Ishikawa (cell line): ENCODE results near the gene FANCE.

Source experiments
- CREB1 ChIP-seq: IDR thresholded peaks from 2 replicates; pipeline ENCODE4 v1.6.1; 2012; ENCODE audit warnings: low read depth
- EP300 ChIP-seq: IDR thresholded peaks from 2 replicates; pipeline ENCODE4 v1.6.1; 2012; ENCODE audit warnings: borderline replicate concordance
- MAX ChIP-seq: IDR thresholded peaks from 2 replicates; pipeline ENCODE4 v1.6.1; 2012
- NFIC ChIP-seq: IDR thresholded peaks from 2 replicates; pipeline ENCODE4 v1.6.1; 2012
- RAD21 ChIP-seq: IDR thresholded peaks from 2 replicates; pipeline ENCODE4 v1.6.1; 2012; ENCODE audit warnings: low read depth
- REST ChIP-seq: IDR thresholded peaks from 2 replicates; pipeline ENCODE4 v1.6.1; 2012; ENCODE audit warnings: low read depth, mild to moderate bottlenecking
- USF1 ChIP-seq: IDR thresholded peaks from 2 replicates; pipeline ENCODE4 v1.6.1; 2012
- YY1 ChIP-seq: IDR thresholded peaks from 2 replicates; pipeline ENCODE4 v1.6.1; 2012; ENCODE audit warnings: low read depth

GRCh38 chr6:35473075-35473849 lies 21.1 kb downstream of the FANCE start:
- no peak for TF ChIP-seq CREB1
- TF ChIP-seq REST = no peak
- TF ChIP-seq EP300 = no peak
- TF ChIP-seq YY1 = no peak
- TF ChIP-seq RAD21 = no peak
- TF ChIP-seq MAX = no peak
- TF ChIP-seq USF1 = no peak
- TF ChIP-seq NFIC = no peak
